IMR-90 (cell line): ENCODE measurements around the gene TDG. TPM values are rescaled to one million over a fixed set of nuclear protein-coding genes. Genes with fewer than 3 reads are reported as not detected.

Experiments
- ATAC-seq: fragments of 200-7000 bp; cut with Tn5 transposase; 2 replicates; pipeline ENCODE4 v1.9.1; 2020; ENCODE audit warnings: low read depth, mild to moderate bottlenecking, moderate library complexity
- BruUV-seq: library from RNA; stranded (reverse); fragments of 400-500 nt; replicated peaks from 2 replicates; lab custom pipeline; 2021; lab: Mats Ljungman, UMichigan
- CTCF ChIA-PET: fragments of 300-600 bp; formaldehyde crosslinking; extraction: SDS; loops from one replicate; lab custom pipeline; 2021; ENCODE audit warnings: antibody characterized with exemption; lab: Yijun Ruan, JAX
- POLR2A ChIA-PET: fragments of 300-600 bp; sonication (Branson Sonifier 250); formaldehyde crosslinking; loops from one replicate; lab custom pipeline; 2022; ENCODE audit warnings: antibody characterized with exemption; ENCODE audit not compliant: unreplicated experiment; lab: Charles Lee
- DNase-seq: peaks from one replicate; pipeline ENCODE4 v3.0.0; 2013
- H2AFZ ChIP-seq: replicated peaks from 2 replicates; pipeline ENCODE3; 2013; ENCODE audit warnings: low read length, mild to moderate bottlenecking; ENCODE audit not compliant: poor library complexity
- H2AK5ac ChIP-seq: 2 replicates; pipeline ENCODE4 v1.6.1; 2013; ENCODE audit warnings: low read depth, low read length, inconsistent platforms
- H2AK9ac ChIP-seq: replicated peaks from 2 replicates; pipeline ENCODE3; 2013; ENCODE audit warnings: mild to moderate bottlenecking, low read depth, low read length, moderate library complexity; ENCODE audit not compliant: poor library complexity
- H2BK120ac ChIP-seq: 2 replicates; pipeline ENCODE4 v1.6.1; 2013; ENCODE audit warnings: low read depth, low read length, inconsistent platforms
- H2BK15ac ChIP-seq: 3 replicates; pipeline ENCODE4 v1.6.1; 2013; ENCODE audit warnings: low read depth, low read length, inconsistent platforms
- H2BK20ac ChIP-seq: 2 replicates; pipeline ENCODE4 v1.6.1; 2013; ENCODE audit warnings: low read depth, mild to moderate bottlenecking, inconsistent platforms, low read length, moderate library complexity
- H2BK5ac ChIP-seq: 2 replicates; pipeline ENCODE4 v1.6.1; 2013; ENCODE audit warnings: mild to moderate bottlenecking, low read depth, low read length, inconsistent platforms; ENCODE audit not compliant: poor library complexity, severe bottlenecking
- H3K14ac ChIP-seq: replicated peaks from 2 replicates; pipeline ENCODE4 v1.6.1; 2013; ENCODE audit warnings: low read depth, low read length, inconsistent platforms
- H3K18ac ChIP-seq: 2 replicates; pipeline ENCODE4 v1.6.1; 2013; ENCODE audit warnings: low read depth, low read length, control low read depth
- H3K23ac ChIP-seq: 2 replicates; pipeline ENCODE4 v1.6.1; 2013; ENCODE audit warnings: low read depth, low read length, inconsistent platforms
- H3K27ac ChIP-seq: 2 replicates; pipeline ENCODE4 v1.5.1; 2013; ENCODE audit warnings: mild to moderate bottlenecking, control low read depth, low read length; ENCODE audit not compliant: insufficient read depth
- H3K27me3 ChIP-seq: 2 replicates; pipeline ENCODE4 v1.6.1; 2013; ENCODE audit warnings: low read length; ENCODE audit not compliant: control insufficient read depth, insufficient read depth
- H3K36me3 ChIP-seq: 2 replicates; pipeline ENCODE4 v1.6.1; 2013; ENCODE audit warnings: low read length, mixed read lengths; ENCODE audit not compliant: control insufficient read depth, insufficient read depth
- H3K4ac ChIP-seq: 2 replicates; pipeline ENCODE4 v1.6.1; 2013; ENCODE audit warnings: low read depth, low read length, inconsistent platforms
- H3K4me1 ChIP-seq: 2 replicates; pipeline ENCODE4 v1.6.1; 2013; ENCODE audit warnings: low read length, mixed read lengths; ENCODE audit not compliant: control insufficient read depth, insufficient read depth
- H3K4me2 ChIP-seq: 2 replicates; pipeline ENCODE4 v1.6.1; 2013; ENCODE audit warnings: low read depth, mild to moderate bottlenecking, control low read depth, low read length, moderate library complexity
- H3K4me3 ChIP-seq: 2 replicates; pipeline ENCODE4 v1.5.1; 2013; ENCODE audit warnings: low read depth, mild to moderate bottlenecking, control low read depth, low read length, moderate library complexity; ENCODE audit not compliant: insufficient read depth
- H3K56ac ChIP-seq: 2 replicates; pipeline ENCODE4 v1.6.1; 2013; ENCODE audit warnings: low read length, inconsistent platforms; ENCODE audit not compliant: insufficient read depth; ENCODE audit errors: extremely low read depth
- H3K79me1 ChIP-seq, 2 experiments: 2 replicates each; pipeline ENCODE4 v1.6.1; 2013; ENCODE audit warnings: low read length in 2 of 2, inconsistent platforms in 1 of 2, low read depth in 1 of 2
- H3K9ac ChIP-seq: 2 replicates; pipeline ENCODE4 v1.6.1; 2013; ENCODE audit warnings: low read depth, low read length, control low read depth
- H3K9me1 ChIP-seq: 2 replicates; pipeline ENCODE4 v1.6.1; 2013; ENCODE audit warnings: low read length, inconsistent platforms; ENCODE audit not compliant: insufficient read depth
- H3K9me3 ChIP-seq: 2 replicates; pipeline ENCODE4 v1.6.1; 2013; ENCODE audit warnings: low read length; ENCODE audit not compliant: control insufficient read depth, insufficient read depth
- H4K20me1 ChIP-seq: 2 replicates; pipeline ENCODE4 v1.6.1; 2013; ENCODE audit warnings: low read length, inconsistent platforms; ENCODE audit not compliant: insufficient read depth
- H4K5ac ChIP-seq: 2 replicates; pipeline ENCODE4 v1.6.1; 2013; ENCODE audit warnings: mild to moderate bottlenecking, low read depth, low read length, control low read depth
- H4K8ac ChIP-seq, 2 experiments: 2 replicates each; pipeline ENCODE4 v1.6.1; 2013; ENCODE audit warnings: low read depth in 2 of 2, low read length in 2 of 2, control low read depth in 1 of 2, inconsistent platforms in 1 of 2
- H4K91ac ChIP-seq: 2 replicates; pipeline ENCODE4 v1.6.1; 2013; ENCODE audit warnings: low read depth, low read length, inconsistent platforms; ENCODE audit not compliant: insufficient read depth
- CHD1 ChIP-seq: IDR thresholded peaks from 2 replicates; pipeline ENCODE4 v1.6.1; 2012; ENCODE audit warnings: low read depth, low read length, improper control_type of control experiment
- MAFK ChIP-seq: IDR thresholded peaks from 2 replicates; pipeline ENCODE4 v1.6.1; 2012; ENCODE audit warnings: low read depth, low read length, improper control_type of control experiment
- MAZ ChIP-seq: IDR thresholded peaks from 2 replicates; pipeline ENCODE4 v1.6.1; 2012; ENCODE audit warnings: low read depth, mild to moderate bottlenecking, low read length, improper control_type of control experiment, moderate library complexity, borderline replicate concordance
- POLR2A ChIP-seq: IDR thresholded peaks from 2 replicates; pipeline ENCODE4 v1.6.1; 2012; ENCODE audit warnings: mild to moderate bottlenecking, low read depth, low read length
- RAD21 ChIP-seq: IDR thresholded peaks from 2 replicates; pipeline ENCODE4 v1.6.1; 2012; ENCODE audit warnings: low read length, improper control_type of control experiment
- RCOR1 ChIP-seq: IDR thresholded peaks from 2 replicates; pipeline ENCODE4 v1.6.1; 2012; ENCODE audit warnings: mild to moderate bottlenecking, low read length, improper control_type of control experiment; ENCODE audit not compliant: insufficient replicate concordance
- RFX5 ChIP-seq: IDR thresholded peaks from 2 replicates; pipeline ENCODE4 v1.8.0; 2012; ENCODE audit warnings: low read depth, mild to moderate bottlenecking, low read length, moderate library complexity
- SMC3 ChIP-seq: fragments of 150-350 bp; IDR thresholded peaks from 2 replicates; pipeline ENCODE4 v1.6.1; 2016; ENCODE audit warnings: low read depth, mild to moderate bottlenecking, antibody characterized with exemption, low read length, moderate library complexity
- WGBS, 2 experiments: methylation state at CpG; one replicate each; pipeline versions ENCODE4 v1.1.5 to v1.1.7; 2013; ENCODE audit warnings: missing lambda C conversion rate in 2 of 2; ENCODE audit not compliant: insufficient read length in 1 of 2; ENCODE audit errors: extremely low coverage in 2 of 2; 5-methylcytosine and 5-hydroxymethylcytosine counted together
- dilution Hi-C: fragments of 300-500 bp; cut with HindIII; formaldehyde crosslinking; loops from one replicate; pipeline ENCODE4 v1.14.3; 2018; ENCODE audit warnings: low sequenced_read_pairs; ENCODE audit not compliant: unreplicated experiment
- in situ Hi-C: fragments of 300-500 bp; cut with MboI; formaldehyde crosslinking; loops from 3 replicates; pipeline ENCODE4 v1.14.3; 2019; ENCODE audit warnings: low sequenced_read_pairs, inconsistent platforms, mixed read lengths
- intact Hi-C: fragments of 100-400 bp; cut with micrococcal nuclease; formaldehyde crosslinking; loops from 2 replicates; pipeline ENCODE4 v1.10.0; 2022
- polyA plus RNA-seq, 3 experiments: library from polyadenylated mRNA; depleted of rRNA; stranded (reverse); fragments of >200 nt; gene quantifications; 2 replicates each; pipeline ENCODE4 v1.2.3, GENCODE V29; 2012; ENCODE audit warnings: low replicate concordance in 1 of 3
- total RNA-seq: library from RNA; depleted of rRNA; stranded (reverse); fragments of >200 nt; gene quantifications from 2 replicates; pipeline ENCODE4 v1.2.3, GENCODE V29; 2012
- TF ChIP-seq, protein P1 (sequence below): fragments of 150-350 bp; IDR thresholded peaks from 2 replicates; pipeline ENCODE4 v1.6.1; 2016; ENCODE audit warnings: low read depth, mild to moderate bottlenecking, low read length, moderate library complexity, borderline replicate concordance
- TF ChIP-seq, protein P2 (sequence below): conservative IDR thresholded peaks from 2 replicates; pipeline ENCODE4 v1.5.1; 2012; ENCODE audit warnings: mild to moderate bottlenecking, low read depth, low read length, improper control_type of control experiment
- TF ChIP-seq, protein P3 (sequence below): fragments of 150-350 bp; IDR thresholded peaks from 2 replicates; pipeline ENCODE4 v1.6.1; 2017; ENCODE audit warnings: mild to moderate bottlenecking, antibody characterized with exemption, low read length, low read depth

Gene TDG
- total and polyA plus RNA-seq, 2 of the 4 experiments (the other 2 are of a cell fraction) = 14.0 to 14.7 TPM

DNA sequence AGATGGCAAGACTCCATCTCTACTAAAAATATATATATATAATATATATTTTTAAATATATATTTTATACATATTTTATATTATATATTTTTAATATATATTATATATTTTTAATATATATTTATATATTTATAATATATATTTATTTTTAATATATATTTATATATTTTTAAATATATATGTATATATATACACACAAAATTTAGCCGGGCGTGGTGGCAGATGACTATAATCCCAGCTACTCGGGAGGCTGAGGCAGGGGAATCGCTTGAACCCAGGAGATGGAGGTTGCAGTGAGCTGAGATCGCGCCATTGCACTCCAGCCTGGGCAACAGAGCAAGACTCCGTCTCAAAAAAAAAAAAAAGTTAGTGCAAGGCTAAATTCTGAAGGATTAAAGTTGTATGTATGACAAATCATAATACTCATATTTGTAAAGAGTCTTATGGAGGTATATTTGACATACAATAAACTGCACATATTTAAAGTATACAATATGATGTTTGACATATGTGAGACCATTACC, 7.7 kb upstream of the TDG start:
- no peak overlapping the region for H4K5ac ChIP-seq
- in situ Hi-C loops = no loop called here
- no peaks in the 10 kb centered on the region for H3K9me3 ChIP-seq
- H2BK15ac ChIP-seq = no peak overlapping the region
- H2BK5ac ChIP-seq = no peak overlapping the region
- peak overlapping the region; percentile 87; the same call in 1 of the 2 replicates for H3K4me2 ChIP-seq
- H2AFZ ChIP-seq = no peak overlapping the region
- no peak overlapping the region for H2AK5ac ChIP-seq
- H3K4me1 ChIP-seq = peaks cover 3% of the 10 kb centered on the region; the same call in 1 of the 2 replicates
- dilution Hi-C loops = no loop called here
- no CpG with 5 or more reads among the region's 7 CpGs for WGBS, 2 experiments
- no TSS peak for BruUV-seq
- H3K23ac ChIP-seq = no peak overlapping the region
- DNase-seq (no peak), ATAC-seq (no peak)
- ChIA-PET POLR2A (no interaction called here), CTCF (no interaction called here)
- no peak overlapping the region for H3K4me3 ChIP-seq
- no peak overlapping the region for H3K9ac ChIP-seq
- H3K56ac ChIP-seq = no peak overlapping the region
- no peak overlapping the region for H3K14ac ChIP-seq
- H2BK120ac ChIP-seq = no peak overlapping the region
- H4K91ac ChIP-seq = no peak overlapping the region
- H4K20me1 ChIP-seq = no peaks in the 10 kb centered on the region; the same call in 1 of the 2 replicates
- no peak overlapping the region; the same call in 1 of the 2 replicates for H3K4ac ChIP-seq
- no peak overlapping the region for H2AK9ac ChIP-seq
- peaks cover 5% of the 10 kb centered on the region; the same call in 1 of the 2 replicates for H3K9me1 ChIP-seq
- H3K36me3 ChIP-seq = peaks cover 12% of the 10 kb centered on the region
- H3K79me1 ChIP-seq = peaks cover 21 to 57% of the 10 kb centered on the region in 2 experiments; a peak in 3 of 4 replicates
- no peak overlapping the region for H2BK20ac ChIP-seq
- peak overlapping the region; percentile 88 to 91; a peak in 2 of 4 replicates for H4K8ac ChIP-seq
- TF ChIP-seq CHD1 = no peak
- TF ChIP-seq POLR2A = no peak
- no peak for TF ChIP-seq MAZ
- TF ChIP-seq RAD21 = no peak
- TF ChIP-seq, protein P1, sequence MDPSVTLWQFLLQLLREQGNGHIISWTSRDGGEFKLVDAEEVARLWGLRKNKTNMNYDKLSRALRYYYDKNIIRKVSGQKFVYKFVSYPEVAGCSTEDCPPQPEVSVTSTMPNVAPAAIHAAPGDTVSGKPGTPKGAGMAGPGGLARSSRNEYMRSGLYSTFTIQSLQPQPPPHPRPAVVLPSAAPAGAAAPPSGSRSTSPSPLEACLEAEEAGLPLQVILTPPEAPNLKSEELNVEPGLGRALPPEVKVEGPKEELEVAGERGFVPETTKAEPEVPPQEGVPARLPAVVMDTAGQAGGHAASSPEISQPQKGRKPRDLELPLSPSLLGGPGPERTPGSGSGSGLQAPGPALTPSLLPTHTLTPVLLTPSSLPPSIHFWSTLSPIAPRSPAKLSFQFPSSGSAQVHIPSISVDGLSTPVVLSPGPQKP = no peak
- TF ChIP-seq, protein P2, sequence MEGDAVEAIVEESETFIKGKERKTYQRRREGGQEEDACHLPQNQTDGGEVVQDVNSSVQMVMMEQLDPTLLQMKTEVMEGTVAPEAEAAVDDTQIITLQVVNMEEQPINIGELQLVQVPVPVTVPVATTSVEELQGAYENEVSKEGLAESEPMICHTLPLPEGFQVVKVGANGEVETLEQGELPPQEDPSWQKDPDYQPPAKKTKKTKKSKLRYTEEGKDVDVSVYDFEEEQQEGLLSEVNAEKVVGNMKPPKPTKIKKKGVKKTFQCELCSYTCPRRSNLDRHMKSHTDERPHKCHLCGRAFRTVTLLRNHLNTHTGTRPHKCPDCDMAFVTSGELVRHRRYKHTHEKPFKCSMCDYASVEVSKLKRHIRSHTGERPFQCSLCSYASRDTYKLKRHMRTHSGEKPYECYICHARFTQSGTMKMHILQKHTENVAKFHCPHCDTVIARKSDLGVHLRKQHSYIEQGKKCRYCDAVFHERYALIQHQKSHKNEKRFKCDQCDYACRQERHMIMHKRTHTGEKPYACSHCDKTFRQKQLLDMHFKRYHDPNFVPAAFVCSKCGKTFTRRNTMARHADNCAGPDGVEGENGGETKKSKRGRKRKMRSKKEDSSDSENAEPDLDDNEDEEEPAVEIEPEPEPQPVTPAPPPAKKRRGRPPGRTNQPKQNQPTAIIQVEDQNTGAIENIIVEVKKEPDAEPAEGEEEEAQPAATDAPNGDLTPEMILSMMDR = no peak
- TF ChIP-seq, protein P3, sequence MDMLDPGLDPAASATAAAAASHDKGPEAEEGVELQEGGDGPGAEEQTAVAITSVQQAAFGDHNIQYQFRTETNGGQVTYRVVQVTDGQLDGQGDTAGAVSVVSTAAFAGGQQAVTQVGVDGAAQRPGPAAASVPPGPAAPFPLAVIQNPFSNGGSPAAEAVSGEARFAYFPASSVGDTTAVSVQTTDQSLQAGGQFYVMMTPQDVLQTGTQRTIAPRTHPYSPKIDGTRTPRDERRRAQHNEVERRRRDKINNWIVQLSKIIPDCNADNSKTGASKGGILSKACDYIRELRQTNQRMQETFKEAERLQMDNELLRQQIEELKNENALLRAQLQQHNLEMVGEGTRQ = no peak
- TF ChIP-seq SMC3 = no peak
- no peak for TF ChIP-seq MAFK
- no peak for TF ChIP-seq RCOR1
- TF ChIP-seq RFX5 = no peak
- intact Hi-C loops = loop anchor here (1.0 to 2.0 kb wide), 4 partner anchors 7 to 151 kb away; partner anchors contain the start of gene TDG
- no peak overlapping the region for H3K18ac ChIP-seq
- H3K27ac ChIP-seq = peak overlapping the region; percentile 79
- H3K27me3 ChIP-seq = no peaks in the 10 kb centered on the region
